Keratinocyte (primary cell): ENCODE measurements around the gene EPB41L4B.

Experiments used
- EZH2 ChIP-seq: IDR thresholded peaks from one replicate; pipeline ENCODE4 v1.6.1; 2012; ENCODE audit warnings: inconsistent platforms, mild to moderate bottlenecking, low read length, moderate library complexity
- TF ChIP-seq, protein P1 (sequence below), 3 experiments: IDR thresholded peaks in 1 of 3; conservative IDR thresholded peaks in 1 of 3; optimal IDR thresholded peaks in 1 of 3; 2 replicates in 2 of 3; 3 replicates in 1 of 3; pipeline versions ENCODE3 to v1.5.1; 2011; ENCODE audit warnings: low read length in 3 of 3, mild to moderate bottlenecking in 3 of 3, moderate library complexity in 2 of 3, control low read depth in 1 of 3, inconsistent platforms in 1 of 3; ENCODE audit not compliant: insufficient read depth in 2 of 3; ENCODE audit errors: extremely low read depth in 1 of 3

DNA sequence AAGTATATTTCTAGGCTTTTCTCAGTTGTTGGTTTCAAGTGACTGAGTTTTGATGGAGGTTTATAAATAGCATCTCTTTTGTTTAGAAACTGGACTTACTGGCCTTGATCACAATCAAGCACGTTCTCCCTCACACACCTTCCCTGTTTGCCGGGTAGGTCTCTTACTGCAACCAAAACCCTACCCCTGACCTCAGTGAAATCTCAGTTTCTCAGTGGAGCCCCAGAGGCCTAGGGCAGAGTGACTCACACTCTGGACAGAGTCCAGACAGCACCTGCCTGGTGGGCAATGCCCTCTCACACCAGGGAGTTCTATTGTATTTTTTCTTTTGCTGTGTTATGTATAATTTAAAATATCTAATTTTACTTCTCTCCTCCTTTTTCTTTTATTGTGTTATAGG is 48.4 kb upstream of the EPB41L4B start:
- TF ChIP-seq, protein P1, sequence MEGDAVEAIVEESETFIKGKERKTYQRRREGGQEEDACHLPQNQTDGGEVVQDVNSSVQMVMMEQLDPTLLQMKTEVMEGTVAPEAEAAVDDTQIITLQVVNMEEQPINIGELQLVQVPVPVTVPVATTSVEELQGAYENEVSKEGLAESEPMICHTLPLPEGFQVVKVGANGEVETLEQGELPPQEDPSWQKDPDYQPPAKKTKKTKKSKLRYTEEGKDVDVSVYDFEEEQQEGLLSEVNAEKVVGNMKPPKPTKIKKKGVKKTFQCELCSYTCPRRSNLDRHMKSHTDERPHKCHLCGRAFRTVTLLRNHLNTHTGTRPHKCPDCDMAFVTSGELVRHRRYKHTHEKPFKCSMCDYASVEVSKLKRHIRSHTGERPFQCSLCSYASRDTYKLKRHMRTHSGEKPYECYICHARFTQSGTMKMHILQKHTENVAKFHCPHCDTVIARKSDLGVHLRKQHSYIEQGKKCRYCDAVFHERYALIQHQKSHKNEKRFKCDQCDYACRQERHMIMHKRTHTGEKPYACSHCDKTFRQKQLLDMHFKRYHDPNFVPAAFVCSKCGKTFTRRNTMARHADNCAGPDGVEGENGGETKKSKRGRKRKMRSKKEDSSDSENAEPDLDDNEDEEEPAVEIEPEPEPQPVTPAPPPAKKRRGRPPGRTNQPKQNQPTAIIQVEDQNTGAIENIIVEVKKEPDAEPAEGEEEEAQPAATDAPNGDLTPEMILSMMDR (optimal IDR thresholded peaks at IDR 0.05 in 1 of 3, IDR thresholded peaks at IDR 0.05 in 1 of 3, conservative IDR thresholded peaks at IDR 0.05 in 1 of 3; ENCODE audit: extremely low read depth in 1 of 3, insufficient read depth in 2 of 3, low read length in 3 of 3) = no peak
- no peak for TF ChIP-seq EZH2
